GM18519 (cell line): Measurements from ENCODE around the gene PIGH.

Experiments used
- ATAC-seq: cut with Tn5 transposase; IDR thresholded peaks from one replicate; pipeline ENCODE4 v1.9.1; 2021; ENCODE audit warnings: mild to moderate bottlenecking, moderate library complexity; ENCODE audit not compliant: unreplicated experiment, low FRiP score

Gene PIGH

GRCh38 chr14:67576216-67576955, 23.7 kb downstream of the PIGH start:
- no peak for ATAC-seq

- ATAC-seq, result no peak
These were observed 24.4 kb downstream of the PIGH start for GRCh38 chr14:67575684-67576083.

- no peak for ATAC-seq
These were observed 25.3 kb downstream of the PIGH start for GRCh38 chr14:67574806-67575205.

GRCh38 chr14:67574156-67574555, 25.9 kb downstream of the PIGH start:
- no peak for ATAC-seq

GRCh38 chr14:67573228-67574010, 26.6 kb downstream of the PIGH start:
- no peak for ATAC-seq

GRCh38 chr14:67572608-67573007, 27.5 kb downstream of the PIGH start:
- no peak for ATAC-seq

GRCh38 chr14:67571991-67572323, 28.1 kb downstream of the PIGH start:
- ATAC-seq, result no peak

GRCh38 chr14:67571275-67571990, 28.6 kb downstream of the PIGH start:
- ATAC-seq, result no peak

GRCh38 chr14:67570453-67570852, 29.6 kb downstream of the PIGH start:
- ATAC-seq, result no peak

- no peak for ATAC-seq
These were observed 30.3 kb downstream of the PIGH start for GRCh38 chr14:67569651-67570290.

- ATAC-seq, result no peak
These were observed 30.9 kb downstream of the PIGH start for GRCh38 chr14:67569011-67569650.

GRCh38 chr14:67567654-67568053, 32.4 kb downstream of the PIGH start:
- ATAC-seq, result no peak

- no peak for ATAC-seq
These were observed 33.2 kb downstream of the PIGH start for GRCh38 chr14:67566908-67567307.

GRCh38 chr14:67564236-67564635, 35.8 kb downstream of the PIGH start:
- ATAC-seq, result no peak

GRCh38 chr14:67562776-67563150, 37.3 kb downstream of the PIGH start:
- ATAC-seq, result no peak

GRCh38 chr14:67562025-67562775, 37.9 kb downstream of the PIGH start:
- ATAC-seq, result no peak

- no peak for ATAC-seq
These were observed 40.4 kb downstream of the PIGH start for GRCh38 chr14:67559639-67560038.

- no peak for ATAC-seq
These were observed 42.4 kb downstream of the PIGH start for GRCh38 chr14:67557656-67558055.

GRCh38 chr14:67557118-67557517, 43.0 kb downstream of the PIGH start:
- no peak for ATAC-seq

- no peak for ATAC-seq
These were observed 43.4 kb downstream of the PIGH start for GRCh38 chr14:67556671-67557070.
